ENCODE measurements around the gene AKT2.

AKT2 gene

DNA sequence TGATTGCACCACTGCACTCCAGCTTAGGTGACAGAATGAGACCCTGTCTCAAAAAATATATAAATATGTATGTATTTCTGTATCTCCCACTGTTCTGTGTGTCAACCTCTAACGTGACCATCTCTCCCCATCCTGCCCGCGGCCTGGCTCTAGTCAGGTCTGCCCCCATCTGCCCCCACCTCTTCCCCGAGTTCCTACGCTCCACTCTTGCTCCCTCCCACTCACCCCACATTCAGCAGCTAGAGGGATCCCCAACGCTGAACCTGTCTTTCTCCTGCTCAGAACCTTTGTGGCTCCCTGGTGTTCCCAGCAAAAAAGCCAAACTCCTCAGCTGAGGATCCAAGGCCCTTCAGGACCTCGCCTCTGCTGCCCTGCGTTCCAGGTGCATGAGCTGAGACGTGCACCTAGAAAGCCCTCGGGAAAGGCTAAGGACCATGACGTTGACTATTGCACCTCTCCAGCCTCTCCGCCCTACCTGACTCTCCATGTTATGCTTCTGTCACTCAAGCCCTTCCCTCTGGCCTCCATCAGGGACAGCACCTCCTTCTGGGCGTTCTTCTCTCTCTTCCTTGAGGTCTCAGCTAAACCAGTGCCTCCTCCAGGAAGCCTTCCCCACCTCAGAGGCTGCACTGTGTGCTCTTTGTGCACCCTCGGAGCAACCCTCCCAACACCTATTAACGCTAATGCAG, 18.1 kb downstream of the AKT2 start:
- DNase-seq (ENCODE audit: low read depth, low spot score) = no peak
- H3K4me3 ChIP-seq (ENCODE audit: low read depth, low read length) = no peak overlapping the region
- CTCF ChIA-PET = interaction anchor here (1.2 to 2.0 kb wide), 2 partner anchors 12 to 38 kb away, joined by 3 to 7 read pairs; no protein-coding TSS in a partner anchor
- no peak for TF ChIP-seq CTCF (IDR thresholded peaks at IDR 0.05; ENCODE audit: insufficient read depth, low read length, missing control alignments)
- POLR2A ChIA-PET = no interaction called here

- no peak overlapping the region for H3K4me3 ChIP-seq (ENCODE audit: low read depth, low read length)
- DNase-seq (ENCODE audit: low read depth, low spot score) = no peak
- no peak for TF ChIP-seq CTCF (IDR thresholded peaks at IDR 0.05; ENCODE audit: insufficient read depth, low read length, missing control alignments)
- ChIA-PET CTCF (interaction anchor here (1.2 to 2.0 kb wide), 2 partner anchors 13 to 39 kb away, joined by 3 to 7 read pairs; no protein-coding TSS in a partner anchor), POLR2A (no interaction called here)
These were observed 19.0 kb downstream of the AKT2 start for GRCh38 chr19:40266119-40266518.

DNA sequence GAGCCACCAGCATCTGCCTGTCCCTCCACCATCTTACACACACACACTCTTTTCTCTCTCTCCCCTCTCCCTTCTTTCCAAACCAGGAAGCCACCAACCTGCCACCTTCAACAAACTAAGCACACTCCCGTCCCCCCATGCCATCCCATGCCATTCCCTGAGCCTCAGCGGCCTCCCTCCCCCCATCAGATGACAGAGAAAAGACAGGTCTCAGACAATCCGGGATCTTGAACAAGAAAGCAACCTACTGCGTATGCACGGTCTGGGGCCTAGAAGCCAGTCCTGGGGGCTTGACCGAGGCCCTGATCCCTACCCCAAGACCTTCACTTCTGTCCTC, 19.4 kb downstream of the AKT2 start:
- no peak overlapping the region for H3K4me3 ChIP-seq (ENCODE audit: low read depth, low read length)
- POLR2A ChIA-PET = no interaction called here
- TF ChIP-seq CTCF (IDR thresholded peaks at IDR 0.05; ENCODE audit: insufficient read depth, low read length, missing control alignments) = no peak
- no peak for DNase-seq (ENCODE audit: low read depth, low spot score)
- CTCF ChIA-PET = no interaction called here

- no peak for TF ChIP-seq CTCF (IDR thresholded peaks at IDR 0.05; ENCODE audit: insufficient read depth, low read length, missing control alignments)
- no peak overlapping the region for H3K4me3 ChIP-seq (ENCODE audit: low read depth, low read length)
- CTCF ChIA-PET = no interaction called here
- DNase-seq (ENCODE audit: low read depth, low spot score) = no peak
- POLR2A ChIA-PET = no interaction called here
These were observed 19.9 kb downstream of the AKT2 start for GRCh38 chr19:40265055-40265762.

DNA sequence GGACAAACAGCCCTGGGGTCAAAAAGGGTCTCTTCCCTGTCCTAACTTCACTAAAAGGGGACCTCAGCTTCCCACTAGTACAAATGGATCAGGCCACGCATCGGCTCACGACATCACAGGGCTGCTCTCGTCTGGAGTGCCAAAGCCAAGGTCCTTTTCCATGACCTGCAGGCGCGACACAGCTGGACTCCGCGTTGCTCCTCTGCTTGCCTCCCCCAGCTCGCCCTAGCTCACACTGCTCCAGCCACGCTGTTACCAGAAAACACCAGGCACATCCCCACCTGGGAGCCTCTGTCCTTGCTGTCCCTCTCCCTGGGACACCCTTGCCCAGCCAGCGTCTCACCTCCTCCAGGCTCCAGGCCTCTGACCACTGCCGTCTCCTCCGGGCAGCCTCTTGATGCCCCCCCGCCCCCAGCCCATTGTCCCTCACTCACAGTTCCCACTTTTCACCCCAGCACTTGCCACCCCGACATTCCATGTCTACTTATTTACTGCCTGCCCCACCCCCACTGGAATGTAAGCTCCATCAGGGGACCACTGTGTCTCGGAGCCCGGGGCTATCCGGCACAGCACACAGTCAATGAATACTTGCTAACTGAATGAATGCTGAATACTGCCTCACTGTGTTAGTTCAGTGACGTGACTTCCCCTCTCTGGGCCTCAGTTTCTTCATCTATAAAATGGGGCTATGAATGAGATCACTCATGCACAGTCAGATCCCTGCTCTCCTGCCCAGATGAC, 20.7 kb downstream of the AKT2 start:
- CTCF ChIA-PET = no interaction called here
- no peak for TF ChIP-seq CTCF (IDR thresholded peaks at IDR 0.05; ENCODE audit: insufficient read depth, low read length, missing control alignments)
- POLR2A ChIA-PET = no interaction called here
- DNase-seq (ENCODE audit: low read depth, low spot score) = no peak
- no peak overlapping the region for H3K4me3 ChIP-seq (ENCODE audit: low read depth, low read length)
